HG02588 (cell line): ENCODE measurements around the gene RAB37.

ENCODE experiments used
- ATAC-seq: cut with Tn5 transposase; IDR thresholded peaks from one replicate; pipeline ENCODE4 v1.9.1; 2021; ENCODE audit warnings: mild to moderate bottlenecking, moderate library complexity; ENCODE audit not compliant: unreplicated experiment

Gene RAB37

DNA sequence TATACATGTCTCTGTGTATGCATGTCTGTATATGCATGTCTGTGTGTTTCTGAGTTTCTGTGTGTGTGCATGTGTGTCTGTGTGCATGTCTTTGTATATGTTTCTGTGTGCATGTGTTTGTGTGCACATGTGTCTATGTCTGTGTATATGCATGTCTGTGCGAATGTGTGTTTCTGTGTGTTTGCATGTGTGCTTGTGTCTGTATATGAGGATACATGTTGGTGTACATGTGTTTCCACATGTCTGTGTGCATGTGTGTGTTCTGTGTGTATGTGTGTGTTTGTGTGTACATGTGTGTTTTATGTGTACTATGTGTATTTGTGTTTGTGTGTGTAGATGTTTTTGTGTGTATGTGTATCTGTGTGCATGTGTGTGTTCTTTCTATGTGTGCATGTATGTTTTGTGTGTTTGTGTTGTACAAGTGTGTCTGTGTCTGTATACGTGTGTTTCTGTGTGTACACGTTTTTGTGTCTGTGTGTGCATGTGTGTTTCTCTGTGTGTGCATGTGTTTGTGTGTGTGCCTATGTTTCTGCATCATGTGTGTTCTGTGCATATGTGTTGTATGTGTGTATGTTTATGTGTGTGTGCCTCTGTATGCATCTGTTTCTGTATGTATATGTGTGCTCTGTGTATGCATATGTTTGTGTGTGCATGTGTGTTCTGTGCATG lies 8.9 kb upstream of the RAB37 start:
- ATAC-seq = no peak

DNA sequence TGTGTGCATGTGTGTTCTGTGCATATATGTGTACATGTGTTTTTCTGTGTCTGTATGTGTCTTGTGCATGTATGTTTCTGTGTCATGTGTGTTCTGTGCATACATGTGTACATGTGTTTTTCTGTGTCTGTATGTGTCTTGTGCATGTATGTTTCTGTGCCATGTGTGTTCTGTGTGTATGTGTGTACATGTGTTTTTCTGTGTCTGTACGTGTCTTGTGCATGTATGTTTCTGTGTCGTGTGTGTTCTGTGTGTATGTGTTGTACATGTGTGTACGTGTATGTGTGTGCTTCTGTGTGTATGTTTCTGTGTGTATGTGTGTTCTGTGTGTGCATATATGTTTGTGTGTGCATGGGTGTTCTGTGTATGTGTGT lies 8.4 kb upstream of the RAB37 start:
- ATAC-seq = no peak

DNA sequence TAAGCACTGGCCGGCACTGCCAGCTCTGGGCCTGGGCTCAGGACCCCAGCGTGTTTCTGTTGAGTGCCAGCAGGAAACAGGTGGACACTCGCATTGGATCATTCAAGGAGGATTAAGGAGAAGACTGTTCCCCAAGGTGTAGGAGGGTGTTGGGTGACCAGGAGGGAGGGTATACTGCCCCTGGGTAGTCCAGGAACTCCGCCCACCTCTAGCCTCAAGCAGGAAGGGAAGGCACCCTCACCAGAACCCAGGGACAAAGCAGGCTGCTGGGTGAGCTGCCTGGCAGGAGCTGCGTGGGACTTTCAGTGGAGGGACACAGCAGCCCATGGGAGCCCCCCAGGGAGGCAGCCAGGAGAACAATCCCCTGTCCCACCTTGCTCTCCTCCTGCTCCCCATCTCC lies 7.7 kb upstream of the RAB37 start:
- no peak for ATAC-seq

DNA sequence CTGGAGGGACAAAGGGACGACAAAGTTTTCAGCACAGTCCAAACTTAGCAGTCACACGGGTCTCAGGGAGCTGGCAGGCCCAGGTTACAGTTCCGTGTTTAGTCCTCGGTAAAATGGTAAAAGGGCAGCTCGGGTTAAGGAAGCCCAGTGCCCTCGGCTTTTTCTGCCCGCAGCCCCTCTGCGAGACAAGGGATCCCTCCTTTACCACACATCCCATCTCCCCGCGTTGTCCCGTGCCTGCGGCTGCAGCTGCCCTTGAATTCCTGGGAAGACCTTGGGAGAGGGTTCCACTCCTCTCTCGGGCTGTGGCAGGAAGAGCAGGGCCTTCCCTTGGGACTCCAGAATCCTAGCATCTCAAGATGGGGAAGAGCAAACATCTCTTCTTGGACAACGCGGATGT lies 7.2 kb upstream of the RAB37 start:
- no peak for ATAC-seq

DNA sequence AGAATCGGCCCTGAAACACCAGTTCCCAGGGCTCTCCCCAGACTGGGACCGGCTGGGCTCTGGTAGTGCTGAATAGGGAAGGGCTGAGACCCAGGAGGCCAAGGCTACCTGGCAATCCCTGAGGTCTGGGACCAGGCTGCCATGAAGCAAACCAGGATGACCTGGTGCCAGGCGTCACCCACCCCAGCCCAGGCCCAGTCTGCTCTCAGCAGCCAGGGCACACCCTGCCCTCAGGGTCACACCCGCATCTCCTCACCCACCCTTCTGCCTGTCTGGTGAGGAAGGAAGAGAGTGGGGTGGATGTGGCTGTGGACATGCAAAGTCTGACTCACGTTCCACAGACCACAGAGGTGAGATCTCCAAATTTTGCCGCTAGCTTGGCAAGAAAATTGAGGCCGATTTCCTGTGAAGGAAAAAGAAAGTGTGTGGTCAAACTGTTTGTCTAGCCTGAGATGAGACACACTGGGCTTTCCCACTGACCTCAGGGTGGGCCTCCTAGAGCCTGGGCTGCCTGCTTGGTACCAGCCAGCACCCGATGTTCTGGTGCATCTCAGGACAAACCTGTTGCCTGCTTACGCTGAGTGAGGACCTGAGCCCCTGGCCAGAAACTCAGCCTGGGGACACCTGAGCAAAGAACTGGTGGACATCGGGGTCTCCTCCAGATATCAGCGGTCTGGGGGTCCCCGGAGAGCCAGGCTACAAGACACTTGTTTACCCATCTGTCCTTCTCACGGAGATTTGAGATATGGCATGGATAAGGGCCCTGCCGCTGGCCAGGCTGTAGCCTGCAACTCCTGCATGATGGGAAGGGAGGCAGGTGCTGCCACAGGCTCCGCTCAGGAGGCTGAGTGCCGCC lies 6.3 kb upstream of the RAB37 start:
- ATAC-seq = no peak

DNA sequence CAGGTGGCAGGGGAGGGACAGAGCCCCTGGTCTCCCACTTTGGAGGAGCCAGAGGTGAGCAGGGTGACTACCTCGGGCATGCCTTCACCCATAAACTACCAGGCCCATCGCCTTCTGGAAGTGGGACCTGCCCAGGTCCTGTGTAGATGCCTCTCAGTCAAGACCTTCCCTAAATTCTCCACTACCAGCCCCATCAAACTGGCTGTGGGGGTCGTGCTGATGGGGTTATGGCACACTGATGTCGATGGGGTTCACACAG lies 5.8 kb upstream of the RAB37 start:
- ATAC-seq = no peak

DNA sequence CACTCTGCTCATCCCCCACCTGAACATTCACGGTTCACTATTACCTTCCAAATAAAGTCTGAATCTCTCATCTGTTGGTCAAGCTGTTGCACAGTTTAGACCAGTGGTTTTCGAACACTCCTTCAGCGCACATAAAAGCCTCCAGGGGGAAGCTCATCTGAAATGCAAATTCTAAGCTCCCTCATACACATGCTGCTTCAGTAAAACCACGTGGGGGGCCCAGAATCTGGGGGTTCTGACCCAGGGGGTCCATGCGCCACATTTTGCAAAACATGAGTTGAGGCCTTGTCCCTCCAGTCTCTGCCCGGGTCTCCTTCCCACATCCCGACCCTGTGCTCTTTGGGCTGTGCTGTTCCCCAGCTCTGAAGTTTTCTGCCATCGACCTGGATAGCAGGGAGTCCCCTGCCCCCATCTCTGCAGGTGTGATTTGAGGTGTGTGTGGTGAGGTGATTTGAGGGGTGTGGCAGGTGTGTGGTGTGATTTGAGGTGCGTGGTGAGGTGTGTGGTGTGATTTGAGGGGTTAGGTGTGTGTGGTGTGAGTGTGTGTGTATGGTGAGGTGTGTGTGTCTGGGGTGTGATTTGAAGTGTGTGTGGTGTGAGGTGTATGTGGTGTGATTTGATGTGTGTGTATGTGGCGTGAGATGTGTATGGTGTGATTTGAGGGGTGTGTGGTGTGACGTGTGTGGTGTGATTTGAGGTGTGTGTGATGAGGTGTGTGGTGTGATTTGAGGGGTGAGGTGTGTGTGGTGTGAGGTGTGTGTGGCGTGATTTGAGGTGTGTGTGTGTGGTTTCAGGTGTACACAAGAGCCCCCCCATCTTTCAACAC lies 4.8 kb upstream of the RAB37 start:
- ATAC-seq = no peak

DNA sequence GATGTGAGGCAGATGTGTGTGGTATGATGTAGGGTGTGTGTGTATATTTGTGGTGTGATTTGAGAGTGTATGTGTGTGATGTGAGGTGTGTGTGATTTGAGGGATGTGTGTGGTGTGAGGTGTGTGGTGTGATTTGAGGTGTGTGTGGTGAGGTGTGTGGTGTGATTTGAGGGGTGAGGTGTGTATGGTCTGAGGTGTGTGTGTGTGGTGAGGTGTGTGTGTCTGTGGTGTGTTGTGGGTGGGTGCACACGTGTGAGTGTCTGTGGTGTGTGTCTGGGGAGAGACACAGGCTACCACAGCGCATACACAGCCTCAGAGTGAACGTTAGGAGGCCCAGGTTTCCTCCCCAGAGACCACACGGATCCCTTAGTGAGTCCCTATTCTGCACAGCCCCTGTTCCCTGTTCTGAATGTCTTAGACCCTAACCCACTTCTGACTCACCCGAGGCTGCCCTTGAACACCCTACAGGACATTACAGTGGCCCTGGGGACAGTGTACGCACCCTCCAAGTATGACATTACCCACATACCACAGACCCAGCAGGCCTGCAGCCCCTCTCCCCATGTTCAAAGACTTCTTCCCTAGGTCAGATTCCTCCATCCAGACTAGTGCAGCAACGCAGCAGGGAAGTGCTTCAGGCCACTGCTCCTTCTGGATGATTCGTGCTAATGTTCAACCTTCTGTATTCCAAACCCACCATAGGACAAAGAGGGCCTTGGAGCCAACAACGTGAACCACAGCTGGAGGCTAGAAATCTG lies 3.5 kb upstream of the RAB37 start:
- ATAC-seq = no peak

DNA sequence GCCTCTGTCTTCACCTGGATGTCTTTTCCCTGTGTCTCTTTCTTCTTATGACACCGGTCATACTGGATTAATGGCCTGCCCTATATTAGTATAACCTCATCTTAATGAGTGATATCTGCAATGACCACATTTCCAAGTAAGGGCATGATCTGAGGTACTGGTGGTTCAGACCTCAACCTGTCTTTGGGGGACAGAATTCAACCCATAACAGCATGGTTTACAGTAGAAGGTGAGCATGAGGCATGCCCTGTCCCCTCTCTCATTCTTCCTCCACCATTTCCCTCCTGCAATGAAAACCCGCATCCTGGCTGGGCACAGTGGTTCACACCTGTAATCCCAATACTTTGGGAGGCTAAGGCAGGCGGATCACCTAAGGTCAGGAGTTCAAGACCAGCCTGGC lies 2.8 kb upstream of the RAB37 start:
- ATAC-seq = no peak

DNA sequence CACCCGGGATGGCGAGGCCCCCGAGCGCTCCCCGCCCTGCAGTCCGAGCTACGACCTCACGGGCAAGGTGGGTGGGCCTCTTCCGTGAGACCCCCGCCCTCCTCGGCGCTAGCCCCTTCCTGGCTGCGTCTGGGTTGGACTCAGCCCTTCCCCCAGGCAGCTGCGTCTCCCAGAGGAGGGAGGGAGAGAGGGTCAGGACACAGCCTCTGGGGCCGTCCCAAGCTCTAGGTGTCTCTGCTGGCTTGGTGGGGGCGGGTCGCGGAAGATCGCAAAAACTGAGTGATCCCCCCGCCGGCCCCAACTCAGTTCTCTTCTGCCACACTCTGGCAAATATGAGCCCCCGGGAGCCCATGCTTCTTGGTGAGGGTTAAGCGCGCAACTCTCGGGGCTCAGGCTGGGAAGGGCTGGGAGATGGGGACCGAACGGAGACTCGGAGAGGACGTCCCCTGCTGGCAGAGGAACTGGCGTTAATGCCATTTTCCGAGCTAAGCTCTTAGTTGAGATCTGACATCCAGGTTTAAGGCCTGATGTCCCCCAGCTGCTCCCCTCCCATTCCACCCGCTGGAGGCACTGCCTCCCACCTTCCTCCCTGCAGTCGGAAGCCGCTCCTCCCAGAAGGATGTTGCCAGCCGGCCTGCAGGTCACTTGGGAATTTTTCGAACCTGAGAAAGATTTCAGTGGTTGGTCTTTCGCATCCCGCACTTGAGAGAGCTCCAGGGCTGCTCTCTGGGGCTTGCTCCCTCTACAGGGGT lies 419 bp downstream of the RAB37 start:
- no peak for ATAC-seq

DNA sequence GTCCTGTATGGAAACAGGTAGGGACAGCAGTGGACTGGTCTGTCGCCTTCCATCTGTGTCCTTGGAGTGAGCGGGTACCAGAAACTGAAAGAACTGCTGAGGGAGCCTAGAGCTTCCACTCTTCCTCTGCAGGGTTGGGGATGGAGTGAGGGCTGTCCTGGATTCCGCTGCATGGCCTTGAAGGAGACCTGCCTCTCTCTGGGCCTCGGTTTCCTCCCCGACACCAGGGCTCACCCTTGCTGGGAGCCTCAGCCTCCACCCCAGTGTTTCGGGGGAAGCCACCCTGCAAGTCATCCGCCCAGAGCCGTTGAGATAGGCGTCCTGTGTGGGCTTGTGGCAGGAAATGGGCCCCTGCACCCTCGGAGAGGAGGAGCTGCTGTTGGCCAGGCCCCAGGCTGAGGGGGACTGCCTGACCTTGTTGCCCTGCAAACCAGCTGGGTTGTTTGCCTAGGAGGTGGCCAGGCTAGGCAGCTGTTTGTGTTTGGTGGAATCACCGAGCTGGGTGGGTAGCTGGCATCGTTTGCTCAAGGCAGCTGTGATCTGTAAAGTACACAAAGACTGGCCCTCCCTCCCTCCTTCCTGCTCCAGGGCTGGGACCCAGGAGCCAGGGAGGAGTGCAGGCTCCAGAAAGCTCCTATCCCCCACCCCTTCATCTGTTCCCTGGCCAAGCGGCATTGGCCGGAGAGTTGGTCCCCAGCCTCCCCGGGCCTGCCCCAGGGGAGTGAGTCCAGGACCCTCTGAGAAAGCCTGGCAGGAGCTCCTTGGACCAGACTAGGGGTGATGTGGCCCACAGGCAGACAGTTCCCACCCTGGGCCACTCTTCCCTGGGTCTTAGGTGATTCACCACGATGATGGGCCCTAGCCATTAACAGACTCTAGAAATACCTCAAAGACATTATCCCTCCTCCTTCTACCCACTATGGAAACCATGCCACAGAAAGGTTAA lies 1.3 kb downstream of the RAB37 start:
- ATAC-seq = peak; percentile 44

DNA sequence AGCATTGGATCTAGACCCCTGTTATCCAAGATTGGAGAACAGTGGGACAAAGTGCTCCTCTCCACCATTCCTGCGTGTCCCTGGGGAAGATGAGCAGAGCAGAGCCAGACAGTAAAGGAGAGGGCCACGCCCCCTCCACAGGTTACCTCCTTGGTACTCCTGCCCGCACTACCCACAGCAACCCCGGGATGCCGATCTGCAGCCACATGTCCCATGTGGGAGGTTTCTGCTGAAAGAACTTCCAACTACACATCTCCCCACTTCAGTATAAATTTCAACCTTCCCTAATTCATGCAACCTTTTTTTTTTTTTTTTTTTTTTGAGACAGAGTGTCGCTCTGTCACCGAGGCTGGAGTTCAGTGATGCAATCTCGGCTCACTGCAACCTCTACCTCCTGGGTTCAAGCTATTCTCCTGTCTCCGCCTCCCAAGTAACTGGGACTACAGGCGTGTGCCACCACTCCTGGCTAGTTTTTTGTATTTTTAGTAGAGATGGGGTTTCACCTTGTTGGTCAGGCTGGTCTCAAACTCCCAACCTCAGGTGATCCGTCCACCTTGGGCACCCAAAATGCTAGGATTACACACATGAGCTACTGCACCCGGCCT lies 2.3 kb downstream of the RAB37 start:
- no peak for ATAC-seq

DNA sequence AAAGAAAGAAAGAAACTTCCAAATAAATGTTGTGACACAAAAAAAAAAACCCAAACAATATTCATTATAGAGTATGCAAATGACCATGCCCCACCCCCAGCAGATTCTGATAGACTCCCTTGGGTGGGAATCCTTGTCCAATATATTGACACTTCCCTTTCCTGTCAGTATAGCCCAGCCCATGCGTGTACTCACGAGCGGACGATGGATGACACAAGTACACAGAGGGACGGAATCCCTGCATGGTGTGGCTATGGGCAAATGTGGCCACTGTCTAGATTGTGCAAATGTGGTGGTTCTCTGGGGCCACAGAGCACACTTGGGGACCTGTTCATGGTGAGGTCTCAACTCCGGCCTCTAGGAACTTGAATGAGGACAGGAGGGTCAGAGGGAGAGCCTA lies 3.1 kb downstream of the RAB37 start:
- no peak for ATAC-seq

DNA sequence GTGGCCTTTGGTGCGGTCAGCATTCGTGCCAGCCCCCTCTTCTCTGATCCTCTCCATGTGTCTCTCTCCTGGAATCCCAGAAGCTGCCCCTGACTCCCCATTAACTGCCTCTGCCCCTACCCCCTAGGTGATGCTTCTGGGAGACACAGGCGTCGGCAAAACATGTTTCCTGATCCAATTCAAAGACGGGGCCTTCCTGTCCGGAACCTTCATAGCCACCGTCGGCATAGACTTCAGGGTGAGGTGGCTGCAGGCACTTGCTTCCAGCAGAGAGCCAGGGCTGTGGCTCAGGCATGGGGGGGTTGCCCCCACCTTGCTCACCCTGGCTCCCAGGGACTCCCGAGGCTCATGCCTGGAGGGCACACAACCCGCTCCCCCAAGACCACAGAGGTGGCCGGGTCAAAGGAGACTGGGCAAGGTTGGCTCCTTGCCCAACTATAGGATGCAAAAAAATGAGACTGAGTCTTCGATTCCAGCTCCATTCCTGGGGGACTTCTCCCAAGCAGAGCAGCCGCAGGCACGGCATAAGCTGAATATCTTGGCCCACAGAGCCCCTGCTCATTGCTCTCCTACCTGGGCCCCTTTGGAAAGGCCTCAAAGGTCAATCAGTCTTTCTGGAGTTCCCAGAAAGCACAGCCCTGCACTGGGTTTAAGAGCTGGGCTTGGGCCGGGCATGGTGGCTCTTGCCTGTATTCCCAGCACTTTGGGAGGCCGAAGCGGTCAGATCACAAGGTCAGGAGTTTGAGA lies 3.8 kb downstream of the RAB37 start:
- no peak for ATAC-seq

DNA sequence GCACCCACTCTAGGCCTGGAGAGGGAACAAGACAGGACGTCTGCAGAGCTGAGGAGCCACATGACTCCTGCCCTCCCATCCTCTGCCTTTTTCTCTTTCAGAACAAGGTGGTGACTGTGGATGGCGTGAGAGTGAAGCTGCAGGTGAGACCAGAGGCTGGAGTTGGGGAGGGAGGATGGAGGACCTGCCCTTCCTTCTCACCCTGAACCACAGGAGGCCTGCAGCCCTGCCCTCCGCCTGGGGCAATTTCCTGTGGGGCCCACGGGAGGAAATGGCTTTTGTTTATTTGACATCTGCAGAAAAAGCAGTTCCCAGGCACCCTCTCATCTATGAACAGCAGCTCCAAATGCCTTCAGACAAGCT lies 5.1 kb downstream of the RAB37 start:
- no peak for ATAC-seq

DNA sequence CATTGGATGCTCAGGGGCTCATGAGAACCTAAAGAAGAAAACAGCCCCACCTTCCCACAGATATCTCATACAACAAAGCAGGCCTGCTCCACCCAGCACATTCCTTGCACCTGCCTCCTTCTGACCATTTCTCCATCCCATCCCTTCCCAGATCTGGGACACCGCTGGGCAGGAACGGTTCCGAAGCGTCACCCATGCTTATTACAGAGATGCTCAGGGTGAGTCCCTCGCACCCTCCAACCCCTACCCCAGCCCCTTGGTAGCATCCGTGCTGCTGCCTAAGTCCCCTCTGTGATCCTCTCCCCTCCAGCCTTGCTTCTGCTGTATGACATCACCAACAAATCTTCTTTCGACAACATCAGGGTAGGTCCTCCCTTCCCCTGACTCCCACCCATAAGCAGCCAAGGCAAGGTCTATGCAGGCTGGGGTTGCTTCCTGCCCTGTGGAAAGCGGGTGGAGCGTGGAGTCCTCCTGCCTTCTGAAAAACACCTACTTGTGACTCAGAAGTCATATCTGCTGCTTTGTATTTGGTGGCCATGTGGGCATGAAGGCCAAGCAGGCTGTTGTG lies 6.0 kb downstream of the RAB37 start:
- no peak for ATAC-seq

DNA sequence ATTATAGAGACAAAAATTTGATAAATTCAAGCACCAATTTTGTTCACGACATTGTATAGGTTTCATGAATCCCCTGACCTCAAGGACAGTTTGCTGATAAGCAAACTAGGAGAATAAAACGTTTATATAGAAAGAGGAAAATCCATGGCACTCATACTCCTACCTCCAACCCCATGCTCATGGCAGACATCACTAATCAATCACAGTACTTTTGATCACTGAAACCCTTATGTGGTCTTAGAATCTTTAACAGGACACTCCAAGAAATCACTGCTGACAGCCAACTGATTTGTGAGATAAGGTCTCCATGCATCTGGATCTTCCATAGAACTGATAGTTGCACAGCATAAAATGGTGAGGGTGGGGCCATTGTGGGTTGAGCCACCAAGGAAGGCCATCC lies 6.7 kb downstream of the RAB37 start:
- no peak for ATAC-seq

DNA sequence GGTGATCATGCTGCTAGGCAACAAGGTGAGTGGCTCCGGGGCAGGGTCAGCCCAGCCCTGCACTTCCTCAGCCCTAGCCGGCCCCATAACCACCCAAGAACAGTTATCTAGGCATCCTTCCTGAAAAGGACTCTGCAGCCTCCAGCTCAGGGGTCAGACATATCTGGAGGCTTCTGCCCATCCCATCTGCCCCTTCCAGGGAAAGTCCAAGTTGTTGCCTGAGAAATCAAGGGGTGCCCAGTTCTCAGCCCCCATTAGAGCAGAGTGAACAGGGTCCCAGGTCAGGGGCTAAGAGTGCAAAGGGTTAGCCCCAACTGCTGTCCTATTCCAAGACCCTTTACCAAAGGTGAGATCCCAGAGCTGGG lies 7.3 kb downstream of the RAB37 start:
- no peak for ATAC-seq
